Bone marrow (tissue), 2 donors: Measurements from ENCODE around the gene STAT1.
"Not testable (repeated sequence)": the region's sequence is repeated elsewhere in the genome, so short reads cannot be mapped to it uniquely, and the experiment has no call there.

Source experiments
- DNase-seq, 2 donors: peaks; one replicate each; lab custom pipeline; 2025; lab: John Stamatoyannopoulos, UW

The STAT1 gene

DNA sequence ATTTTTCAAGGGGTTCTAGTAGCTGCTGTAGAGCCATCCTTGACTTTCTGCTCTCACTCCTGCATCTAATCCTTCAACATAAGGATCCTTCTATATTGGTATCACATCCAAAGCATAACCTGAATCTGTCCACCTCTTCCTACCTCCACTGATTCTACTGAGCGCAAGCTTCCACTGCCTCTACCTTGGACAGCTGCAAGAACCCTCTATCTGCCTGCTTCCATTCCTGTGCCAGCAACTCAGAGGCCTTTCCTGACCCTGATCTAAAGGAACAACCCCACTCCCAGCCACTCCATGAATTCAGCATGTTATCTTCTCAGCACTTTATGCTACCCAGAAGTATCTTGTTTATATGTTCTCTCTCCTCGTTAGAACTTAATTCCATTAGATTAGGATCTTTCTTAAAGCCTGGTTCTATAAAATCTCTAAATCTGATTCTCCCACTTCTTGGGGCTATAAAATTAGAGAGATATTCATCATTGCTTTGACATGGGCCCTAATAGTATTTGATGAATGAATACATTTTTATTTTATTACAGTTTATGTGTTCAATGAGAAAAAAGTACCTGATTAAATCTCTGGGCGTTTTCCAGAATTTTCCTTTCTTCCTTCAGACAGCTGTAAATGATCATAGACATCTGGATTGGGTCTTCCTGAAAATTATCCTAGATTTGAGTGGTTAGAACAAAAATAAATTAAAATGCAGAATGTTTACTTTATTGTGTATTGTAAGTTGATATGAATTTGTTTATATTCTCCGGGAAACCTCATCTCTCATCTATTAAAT, 6.8 kb downstream of the STAT1 start:
- no peak for DNase-seq

DNA sequence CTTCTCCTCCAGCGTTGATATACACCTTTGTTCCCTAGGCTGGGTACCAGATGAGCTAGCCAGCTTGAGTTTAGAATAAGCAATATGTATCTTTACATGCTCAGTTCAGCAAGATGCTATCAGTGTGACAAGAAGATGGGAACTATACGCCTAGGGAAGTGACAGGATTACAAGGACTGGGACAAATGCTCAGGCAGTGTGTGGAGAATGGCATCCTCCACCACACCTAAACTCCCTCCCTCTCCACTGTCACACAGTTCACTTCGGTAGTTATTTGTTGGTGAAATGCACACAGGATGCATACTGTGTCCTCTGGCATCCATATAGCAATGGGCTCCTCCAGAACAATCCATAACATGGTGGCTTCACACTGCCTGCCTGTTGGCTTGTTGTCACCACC, 7.7 kb downstream of the STAT1 start:
- no peak for DNase-seq

DNA sequence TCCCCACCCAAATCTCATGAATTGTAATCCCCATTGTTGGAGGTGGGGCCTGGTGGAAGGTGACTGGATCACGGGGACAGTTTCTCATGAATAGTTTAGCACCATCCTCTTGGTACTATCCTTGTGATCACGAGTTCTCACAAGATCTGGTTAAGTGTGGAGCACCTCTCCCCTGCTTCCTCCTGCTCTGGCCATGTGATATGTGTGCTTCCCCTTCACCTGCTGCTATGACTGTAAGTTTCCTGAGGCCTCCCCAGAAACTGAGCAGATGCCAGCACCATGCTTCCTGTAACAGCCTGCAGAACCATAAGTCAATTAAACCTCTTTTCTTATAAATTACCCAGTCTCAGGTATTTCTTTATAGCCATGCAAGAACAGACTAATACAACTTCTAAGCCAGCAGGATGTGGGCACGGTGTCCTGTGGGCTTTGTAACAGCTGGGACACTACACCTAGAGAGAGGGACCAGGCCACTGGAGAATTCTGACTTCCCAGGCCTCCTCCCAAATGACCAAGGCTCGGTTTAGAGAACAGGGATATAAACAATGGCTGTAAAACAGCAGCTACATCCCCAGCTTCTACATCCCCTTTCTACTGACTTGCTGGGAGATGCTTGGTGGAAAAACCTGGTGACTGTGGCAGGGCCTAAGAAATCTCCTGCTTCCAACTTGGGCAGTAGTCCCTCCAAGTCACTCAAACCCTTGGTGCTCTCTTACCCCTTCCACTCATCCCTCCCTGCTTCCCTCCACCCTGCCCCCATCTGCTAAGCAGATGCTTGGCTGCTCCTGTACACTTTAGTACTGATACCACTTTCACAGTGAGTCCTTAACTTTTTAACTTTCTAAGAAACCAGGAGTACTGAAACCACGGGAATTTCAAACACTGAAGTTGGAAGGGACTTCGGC, 10.3 kb downstream of the STAT1 start:
- no peak for DNase-seq

DNA sequence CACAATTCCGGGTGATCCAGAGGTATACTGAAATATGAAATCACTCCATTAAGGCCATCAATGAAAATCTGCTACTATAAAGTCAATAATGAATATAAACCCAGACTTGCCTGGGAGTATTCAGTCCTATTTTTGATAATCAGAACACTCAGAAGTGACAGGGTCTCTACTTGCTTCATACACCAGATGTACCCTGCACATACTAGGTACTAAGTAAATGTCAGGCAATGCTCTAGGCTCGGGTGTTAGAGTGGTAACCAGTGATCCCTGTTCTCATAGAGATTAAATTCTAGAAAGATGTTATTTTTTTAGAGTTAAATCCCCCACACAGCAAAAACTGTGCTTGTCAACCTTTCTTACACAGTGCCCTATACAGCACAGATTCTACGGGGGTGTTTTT, 12.3 kb downstream of the STAT1 start:
- no peak for DNase-seq

DNA sequence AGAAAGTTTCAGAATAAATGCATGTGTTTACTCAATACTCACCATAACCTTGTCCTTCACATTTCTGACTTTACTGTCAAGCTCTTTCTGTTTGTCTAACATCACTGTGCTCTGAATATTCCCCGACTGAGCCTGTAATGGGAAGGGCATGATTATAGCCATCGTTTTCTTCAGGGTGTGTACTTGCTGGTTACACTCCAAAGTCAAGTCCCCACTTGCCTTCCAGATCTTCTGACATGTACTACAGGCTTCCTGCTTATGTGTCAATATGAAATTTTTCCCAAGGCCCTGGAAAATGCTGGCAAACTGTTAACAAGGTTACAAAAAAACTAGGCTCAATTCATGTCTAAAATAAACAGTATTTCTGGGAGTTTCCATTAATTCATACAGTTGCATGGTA, 12.9 kb downstream of the STAT1 start:
- no peak for DNase-seq

DNA sequence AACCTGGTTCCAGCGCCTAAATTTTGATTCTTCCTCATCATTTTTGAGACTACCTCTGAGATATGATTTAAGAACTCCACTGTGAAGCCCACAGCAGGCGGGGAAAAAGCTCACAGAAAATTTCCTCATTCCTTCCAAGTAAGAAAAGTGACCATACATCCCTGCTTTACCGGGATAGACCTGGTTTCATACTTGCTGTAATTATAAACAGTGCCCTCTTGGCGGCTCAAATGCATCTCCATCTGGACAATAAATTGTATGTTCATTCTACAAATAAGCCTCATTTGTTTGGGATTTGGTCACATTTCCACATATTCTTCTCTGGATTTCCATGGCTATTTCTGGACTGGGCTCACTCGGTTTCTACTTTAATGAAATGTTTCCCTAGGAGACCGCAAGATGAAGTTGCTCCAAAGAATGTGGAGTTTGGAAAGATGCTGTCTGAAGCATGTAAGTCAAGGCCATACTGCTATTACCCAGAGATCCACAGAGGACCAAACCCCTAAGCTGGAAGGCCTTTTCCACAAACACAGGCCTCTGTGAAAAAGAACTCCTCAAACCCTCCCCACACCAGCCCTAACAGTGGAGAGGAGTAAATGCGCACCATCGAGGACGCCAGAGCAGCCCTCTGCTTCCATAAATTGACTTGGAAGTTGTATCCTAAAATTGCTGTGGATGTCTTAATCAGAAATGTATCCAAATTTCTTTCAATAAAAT, 13.9 kb downstream of the STAT1 start:
- DNase-seq, result no peak

DNA sequence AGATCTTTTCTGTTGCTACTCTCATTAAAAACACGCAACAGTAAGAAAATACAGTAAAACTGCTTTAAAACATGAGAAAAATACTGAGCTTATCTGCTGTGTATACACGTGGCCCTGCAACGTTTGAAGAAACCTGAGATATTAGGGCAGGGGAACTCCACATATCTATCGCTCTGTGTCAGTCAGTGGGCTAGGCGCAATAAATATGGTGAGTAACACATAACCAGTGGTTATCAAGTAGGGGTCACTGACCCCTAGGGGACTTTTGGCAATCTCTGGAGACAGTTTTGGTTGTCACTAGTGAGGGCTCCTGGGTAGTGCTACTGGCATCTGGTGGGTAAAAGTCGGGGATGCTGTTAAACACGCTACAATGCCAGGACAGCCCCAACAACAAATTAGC, 14.9 kb downstream of the STAT1 start:
- DNase-seq, result no peak

DNA sequence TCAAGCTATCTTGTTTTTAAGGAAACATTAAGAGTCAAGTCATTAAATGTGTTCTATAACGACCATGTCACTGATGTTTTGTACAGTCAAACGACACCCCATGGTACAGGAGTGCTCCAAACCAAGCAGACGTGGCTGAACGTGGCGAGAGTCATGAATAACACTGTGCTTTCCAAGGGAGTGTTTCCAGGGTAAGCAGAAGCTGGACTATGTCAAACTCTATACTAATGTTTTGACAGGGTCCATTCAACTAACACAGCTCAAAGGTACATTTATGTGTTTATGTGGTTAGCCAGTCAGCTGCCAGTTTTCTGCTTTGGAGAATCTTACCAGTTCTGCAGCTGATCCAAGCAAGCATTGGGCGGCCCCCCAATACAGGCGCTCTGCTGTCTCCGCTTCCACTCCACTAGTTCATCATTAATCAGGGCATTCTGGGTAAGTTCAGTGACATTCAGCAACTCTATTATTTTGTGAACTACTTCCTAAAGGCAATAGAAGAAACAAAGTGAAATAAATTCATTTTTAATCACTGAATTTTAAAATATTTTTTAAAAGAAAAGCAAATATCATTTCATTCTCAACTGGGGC, 16.4 kb downstream of the STAT1 start:
- no peak for DNase-seq

DNA sequence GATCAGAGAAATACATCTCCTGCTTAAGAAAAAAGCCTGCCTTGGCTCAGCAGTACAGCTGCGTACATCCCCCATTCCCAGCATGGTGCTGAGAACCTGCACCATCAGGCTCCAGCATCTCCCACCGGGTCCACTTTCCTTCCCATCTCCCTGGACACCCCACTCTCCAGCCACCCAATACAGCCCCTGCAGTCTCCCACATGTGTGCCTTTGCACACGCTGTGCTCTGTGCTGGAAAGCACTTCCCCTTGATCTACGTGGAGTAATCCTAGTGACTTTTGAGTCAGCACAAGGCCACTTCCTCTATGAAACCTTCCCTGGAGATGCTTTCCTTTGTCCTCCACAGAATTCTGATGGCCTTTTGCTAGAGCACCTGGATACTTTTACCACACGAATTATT, 17.0 kb downstream of the STAT1 start:
- no peak for DNase-seq

DNA sequence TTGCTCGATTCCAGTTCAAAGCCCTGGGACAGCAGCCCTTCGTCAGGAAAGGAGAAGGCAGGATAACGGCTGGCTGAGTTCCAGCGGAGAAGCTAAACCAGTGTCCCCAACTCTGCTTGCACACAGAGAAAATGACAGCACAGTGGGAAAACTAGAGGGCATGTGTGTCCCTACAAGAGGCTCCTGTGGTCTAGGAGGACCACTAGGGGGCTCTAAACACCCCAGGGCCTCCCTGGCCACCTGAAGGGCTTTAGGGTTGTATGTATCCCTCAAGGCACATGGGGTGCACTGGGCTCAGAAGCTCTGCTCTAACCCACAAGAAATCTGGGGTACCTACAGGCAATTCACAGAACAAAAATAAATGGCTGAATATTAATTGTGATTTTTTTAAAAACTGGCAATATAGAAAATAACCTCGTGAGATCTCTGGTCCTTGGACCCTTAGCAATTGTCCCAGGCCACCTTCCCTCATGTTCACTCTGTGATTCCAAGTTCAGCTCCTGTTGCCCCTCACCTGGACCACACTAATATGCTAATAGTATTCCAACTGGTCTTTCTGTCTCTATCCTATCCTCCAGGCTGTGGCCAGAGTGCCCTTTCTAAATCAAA, 17.5 kb downstream of the STAT1 start:
- DNase-seq, result peak in 1 of 2 donors; percentile 7

DNA sequence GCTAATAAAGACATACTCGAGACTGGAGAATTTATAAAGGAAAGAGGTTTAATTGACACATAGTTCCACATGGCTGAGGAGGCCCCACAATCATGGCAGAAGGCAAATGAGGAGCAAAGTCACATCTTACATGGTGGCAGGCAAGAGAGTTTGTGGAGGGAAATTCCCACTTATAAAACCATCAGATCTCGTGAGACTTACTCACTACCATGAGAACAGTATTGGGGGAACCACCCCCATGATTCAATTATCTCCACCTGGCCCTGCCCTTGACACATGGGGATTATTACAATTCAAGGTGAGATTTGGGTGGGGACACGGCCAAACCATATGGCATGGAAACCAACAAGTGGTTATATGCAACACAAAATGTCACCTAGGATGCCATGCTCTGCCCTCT, 18.7 kb downstream of the STAT1 start:
- not testable (repeated sequence) for DNase-seq

DNA sequence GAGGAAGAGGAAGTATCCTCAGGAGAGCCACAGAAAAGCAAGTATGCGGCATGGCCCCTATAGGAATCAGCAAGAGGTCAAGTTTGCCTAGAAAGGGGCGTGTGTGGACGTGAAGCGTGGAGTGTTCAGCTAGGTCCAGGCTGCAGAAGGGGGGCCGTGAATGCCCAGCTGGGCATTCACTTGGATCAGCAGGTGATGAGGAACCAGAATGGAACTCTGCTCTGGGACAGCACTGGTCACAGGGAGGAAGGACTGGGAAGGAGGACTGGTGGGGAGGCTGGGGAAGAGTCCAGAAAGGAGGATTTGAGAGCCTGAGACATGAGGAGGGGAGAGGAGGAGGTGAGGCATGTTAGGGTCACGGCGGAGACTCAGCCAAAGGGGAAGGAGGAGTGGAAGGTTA, 19.8 kb downstream of the STAT1 start:
- no peak for DNase-seq

DNA sequence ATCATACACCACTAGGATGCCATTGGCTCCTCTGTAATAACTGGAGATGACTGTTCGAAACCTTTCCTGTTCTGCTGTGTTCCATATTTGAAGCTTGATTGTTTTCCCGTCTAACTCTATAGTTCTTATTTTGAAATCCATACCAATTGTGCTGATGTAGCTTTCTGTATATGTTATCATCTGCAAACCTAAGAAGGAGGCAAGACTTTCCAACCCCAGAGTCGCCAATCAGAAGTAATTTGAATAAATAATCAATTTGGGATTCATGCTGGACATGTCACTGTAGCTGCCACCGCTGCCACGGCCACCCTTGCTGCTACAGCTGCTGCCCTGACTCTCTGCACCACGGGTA, 20.7 kb downstream of the STAT1 start:
- DNase-seq, result no peak

DNA sequence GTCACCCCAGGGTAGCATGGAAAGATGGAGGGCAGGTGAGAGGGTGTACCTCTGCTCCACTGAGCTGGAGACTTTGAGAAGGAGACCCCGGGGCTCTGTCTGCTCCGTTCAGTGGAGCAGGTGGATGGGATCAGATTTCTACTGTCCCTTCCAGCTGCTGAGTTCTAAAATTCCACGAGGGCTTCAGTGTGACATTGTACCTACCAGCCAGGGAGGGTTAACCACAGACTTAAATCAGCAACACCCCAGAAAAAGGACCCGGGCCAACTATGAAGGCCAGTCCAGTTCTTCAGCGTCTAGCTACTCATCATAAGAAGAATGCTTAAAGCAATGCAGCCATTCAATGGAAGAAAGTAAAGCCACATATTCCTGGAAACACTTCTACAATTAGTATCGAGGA, 23.8 kb downstream of the STAT1 start:
- DNase-seq, result no peak

DNA sequence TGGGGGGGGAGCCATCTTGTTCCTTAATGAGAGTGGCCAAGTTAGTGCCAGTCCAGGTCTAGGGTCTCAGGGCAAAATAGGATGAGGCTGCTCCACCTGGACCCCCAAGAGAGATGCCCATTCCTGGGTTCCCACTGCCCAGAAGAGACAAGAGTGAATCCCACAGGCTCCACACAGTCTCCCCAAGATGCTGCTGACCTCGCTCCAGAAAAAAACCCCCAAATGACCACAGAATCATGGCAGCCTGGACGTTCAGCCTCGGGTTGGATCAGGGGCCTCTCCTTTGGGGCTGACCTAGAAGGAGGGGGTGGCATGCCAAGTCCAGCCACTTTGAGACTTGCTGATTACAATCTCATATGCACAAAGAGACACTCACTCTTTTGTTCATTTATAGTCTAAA, 25.1 kb downstream of the STAT1 start:
- DNase-seq, result no peak

DNA sequence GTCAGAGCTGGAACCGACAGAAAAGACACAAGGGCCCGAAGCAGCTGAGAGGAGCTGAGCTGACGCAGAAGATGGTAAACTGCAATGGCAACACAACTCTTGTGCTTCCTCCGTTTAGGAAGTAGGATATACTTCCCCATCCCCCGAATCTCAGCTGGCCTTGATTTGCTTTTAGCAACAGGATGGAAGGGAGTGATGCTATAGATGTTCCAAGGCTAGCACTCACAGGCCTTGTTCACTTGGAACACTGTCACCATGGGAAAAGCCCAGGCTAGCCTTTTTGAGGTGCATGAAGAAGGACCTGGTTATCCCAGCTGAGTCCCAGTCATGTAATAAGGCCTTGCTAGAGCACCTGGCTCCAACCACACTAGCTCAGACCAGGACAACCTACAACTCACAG, 26.0 kb downstream of the STAT1 start:
- DNase-seq, result no peak

DNA sequence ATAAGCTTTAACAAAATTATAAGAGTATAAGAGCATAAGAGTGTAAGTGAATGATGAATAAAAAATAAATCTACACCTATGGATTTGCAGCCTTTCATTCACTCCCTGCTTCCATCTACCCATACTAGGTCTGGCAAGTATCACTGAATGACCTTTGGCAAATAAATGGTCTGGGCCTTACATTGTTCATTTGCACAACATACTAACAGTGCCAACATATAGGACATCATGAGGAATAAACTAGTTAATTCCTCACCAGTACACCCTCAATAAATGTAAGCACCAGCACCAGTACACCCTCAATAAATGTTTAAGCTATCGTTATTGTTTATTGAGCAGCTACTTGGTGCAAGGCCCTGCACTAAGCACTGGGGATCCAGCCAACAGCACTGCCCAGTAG, 26.9 kb downstream of the STAT1 start:
- no peak for DNase-seq

DNA sequence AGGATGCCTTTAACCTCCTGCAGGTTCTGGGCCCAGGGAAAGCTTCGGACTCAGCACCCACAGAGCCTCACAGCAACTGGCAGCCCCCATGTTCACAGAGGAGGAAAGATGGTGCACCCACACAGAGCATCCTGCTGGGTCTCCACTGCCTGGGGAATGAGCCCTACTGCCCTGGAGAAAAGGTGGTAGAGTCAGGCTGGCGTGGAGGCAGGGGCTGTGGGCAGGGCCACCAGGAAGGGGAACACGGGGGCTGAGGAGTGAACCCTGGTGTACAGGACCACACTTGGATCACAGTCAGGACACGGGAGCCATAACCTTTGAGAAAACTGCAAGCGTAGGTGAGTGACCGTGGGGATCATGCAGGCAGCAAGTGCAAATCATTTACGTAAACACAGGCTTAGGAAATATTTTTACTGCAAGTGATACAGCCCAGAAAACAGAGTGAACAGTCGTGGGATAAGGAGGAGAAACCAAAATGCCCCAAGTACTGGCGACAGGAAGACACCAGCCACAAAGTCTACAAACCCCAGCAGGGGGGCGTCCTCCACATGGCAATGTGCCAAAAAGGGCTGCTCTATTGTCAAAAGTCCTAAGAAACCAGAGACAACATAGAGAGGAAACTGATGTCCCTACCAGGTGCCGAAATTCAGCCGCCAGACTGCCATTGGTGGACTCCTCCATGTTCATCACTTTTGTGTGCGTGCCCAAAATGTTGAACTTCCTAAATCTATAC, 27.6 kb downstream of the STAT1 start:
- DNase-seq, result no peak

DNA sequence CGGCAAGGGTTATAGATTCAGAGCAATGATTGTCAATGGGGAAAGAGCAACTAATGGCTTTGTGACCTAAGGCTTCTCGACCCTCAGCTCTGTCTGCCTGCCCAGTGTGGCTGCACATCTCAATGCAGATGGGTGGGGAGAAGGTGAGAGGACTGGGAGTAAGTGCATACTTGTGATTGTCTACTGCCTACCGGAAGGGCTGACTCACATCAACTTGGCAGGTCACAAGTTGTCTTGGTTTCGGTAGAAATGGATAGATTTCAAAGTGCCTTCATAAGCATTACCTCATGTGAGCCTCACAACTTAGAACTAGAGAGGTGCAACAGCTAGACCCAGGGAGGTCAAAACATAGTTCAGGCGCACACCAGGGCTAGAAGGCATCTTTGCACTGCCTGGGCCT, 29.4 kb downstream of the STAT1 start:
- no peak for DNase-seq

DNA sequence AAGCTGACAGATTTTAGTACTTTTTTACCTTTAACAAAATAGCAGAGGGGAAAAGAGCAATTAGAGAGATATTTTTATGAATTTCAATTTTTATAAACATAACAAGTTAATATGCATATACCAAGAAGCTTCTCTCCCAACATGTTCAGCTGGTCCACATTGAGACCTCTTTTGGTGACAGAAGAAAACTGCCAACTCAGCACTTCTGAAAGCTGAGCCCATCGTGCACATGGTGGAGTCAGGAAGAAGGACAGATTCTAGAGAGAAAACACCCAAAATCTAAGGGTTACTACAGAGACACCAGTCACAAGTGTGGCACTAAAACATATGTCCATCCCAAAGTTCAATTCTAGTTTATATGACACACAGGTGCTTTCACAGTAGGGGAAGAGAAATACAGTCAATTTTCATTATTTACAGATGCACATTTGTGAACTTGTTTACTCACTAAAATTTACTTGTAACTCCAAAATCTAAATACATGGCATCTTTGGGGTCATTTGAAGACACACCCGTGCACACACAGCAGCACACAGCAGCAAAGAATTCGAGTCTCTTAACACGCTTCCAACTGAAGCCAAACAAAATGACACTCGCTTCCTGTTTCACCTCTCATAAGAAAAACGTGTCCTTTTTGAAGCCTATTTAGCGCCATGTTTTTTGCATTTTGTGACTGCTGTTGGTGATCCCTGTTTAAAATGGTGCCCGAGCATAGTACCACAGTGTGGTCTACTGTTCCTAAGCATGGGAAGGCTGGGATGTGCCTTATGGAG, 31.5 kb downstream of the STAT1 start:
- DNase-seq, result no peak

DNA sequence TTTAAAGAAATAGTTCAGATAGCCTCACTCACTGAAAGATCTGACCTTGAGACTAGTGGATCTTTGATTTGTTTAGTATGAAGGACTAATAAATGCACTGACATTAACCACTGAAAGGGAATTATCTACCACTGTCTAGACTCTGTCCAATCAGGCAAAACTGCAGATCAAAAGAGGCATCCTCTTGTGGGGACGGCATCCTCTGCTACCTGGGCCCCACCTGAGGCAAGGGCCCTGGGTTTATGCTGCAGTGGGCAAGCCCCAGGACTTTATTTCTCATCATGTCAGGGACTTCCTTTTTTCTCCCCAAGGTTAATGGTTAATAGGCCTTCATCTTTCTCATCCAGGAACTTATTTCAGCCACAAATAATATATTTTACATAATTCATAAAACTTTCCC, 32.2 kb downstream of the STAT1 start:
- DNase-seq, result no peak
